Liver (tissue), 3 donors: ENCODE results near the gene FKBP1B.

ENCODE experiments used
- ATF3 ChIP-seq: IDR thresholded peaks from 2 replicates; pipeline ENCODE4 v1.6.1; 2016; ENCODE audit warnings: antibody characterized with exemption
- FOXA1 ChIP-seq: IDR thresholded peaks from 2 replicates; pipeline ENCODE4 v1.6.1; 2016; ENCODE audit warnings: antibody characterized with exemption
- FOXA2 ChIP-seq: IDR thresholded peaks from 2 replicates; pipeline ENCODE4 v1.6.1; 2016; ENCODE audit warnings: antibody characterized with exemption
- RAD21 ChIP-seq, 2 donors: IDR thresholded peaks; 2 replicates each; pipeline ENCODE4 v1.6.1; 2016; ENCODE audit warnings: antibody characterized with exemption in 2 of 2, mild to moderate bottlenecking in 2 of 2
- REST ChIP-seq: IDR thresholded peaks from 2 replicates; pipeline ENCODE4 v1.6.1; 2016; ENCODE audit warnings: antibody characterized with exemption, mild to moderate bottlenecking
- SP1 ChIP-seq: IDR thresholded peaks from 2 replicates; pipeline ENCODE4 v1.6.1; 2018; ENCODE audit warnings: antibody characterized with exemption, mild to moderate bottlenecking
- TAF1 ChIP-seq: conservative IDR thresholded peaks from 2 replicates; pipeline ENCODE4 v1.6.1; 2016; ENCODE audit warnings: antibody characterized with exemption, mild to moderate bottlenecking
- YY1 ChIP-seq: IDR thresholded peaks from 2 replicates; pipeline ENCODE4 v1.6.1; 2016; ENCODE audit warnings: antibody characterized with exemption, mild to moderate bottlenecking
- TF ChIP-seq, protein P1 (sequence below): fragments of 150-350 bp; IDR thresholded peaks from 2 replicates; pipeline ENCODE4 v1.5.1; 2017; ENCODE audit warnings: improper control_type of control experiment, low read depth, low read length; ENCODE audit not compliant: missing input control
- donor health status: healthy.
- donor health status: healthy.

DNA sequence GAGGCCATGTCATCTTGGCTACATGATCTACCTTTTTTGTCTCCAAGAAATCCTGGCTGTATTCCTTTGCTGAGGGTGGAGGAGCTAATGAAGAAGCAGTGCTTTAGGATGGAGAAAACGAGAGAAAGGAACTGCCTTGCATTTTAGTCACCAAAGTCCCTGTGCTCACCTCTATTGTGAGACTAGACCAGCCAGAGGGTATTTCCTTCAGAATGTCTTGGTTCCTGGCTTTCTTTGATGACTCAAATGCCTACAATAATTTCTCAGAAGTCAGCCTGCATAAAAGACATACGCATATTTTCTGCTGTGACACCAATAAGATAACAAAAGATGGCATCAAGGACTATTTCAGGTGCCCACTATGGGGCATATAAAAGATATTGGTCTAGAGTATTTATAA lies 15.8 kb downstream of the FKBP1B start:
- TF ChIP-seq, protein P1, sequence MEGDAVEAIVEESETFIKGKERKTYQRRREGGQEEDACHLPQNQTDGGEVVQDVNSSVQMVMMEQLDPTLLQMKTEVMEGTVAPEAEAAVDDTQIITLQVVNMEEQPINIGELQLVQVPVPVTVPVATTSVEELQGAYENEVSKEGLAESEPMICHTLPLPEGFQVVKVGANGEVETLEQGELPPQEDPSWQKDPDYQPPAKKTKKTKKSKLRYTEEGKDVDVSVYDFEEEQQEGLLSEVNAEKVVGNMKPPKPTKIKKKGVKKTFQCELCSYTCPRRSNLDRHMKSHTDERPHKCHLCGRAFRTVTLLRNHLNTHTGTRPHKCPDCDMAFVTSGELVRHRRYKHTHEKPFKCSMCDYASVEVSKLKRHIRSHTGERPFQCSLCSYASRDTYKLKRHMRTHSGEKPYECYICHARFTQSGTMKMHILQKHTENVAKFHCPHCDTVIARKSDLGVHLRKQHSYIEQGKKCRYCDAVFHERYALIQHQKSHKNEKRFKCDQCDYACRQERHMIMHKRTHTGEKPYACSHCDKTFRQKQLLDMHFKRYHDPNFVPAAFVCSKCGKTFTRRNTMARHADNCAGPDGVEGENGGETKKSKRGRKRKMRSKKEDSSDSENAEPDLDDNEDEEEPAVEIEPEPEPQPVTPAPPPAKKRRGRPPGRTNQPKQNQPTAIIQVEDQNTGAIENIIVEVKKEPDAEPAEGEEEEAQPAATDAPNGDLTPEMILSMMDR: no peak
- TF ChIP-seq FOXA2 (no peak), RAD21 (IDR thresholded peaks at IDR 0.05) (no peak), SP1 (no peak), REST (no peak), FOXA1 (no peak), TAF1 (no peak), ATF3 (no peak), YY1 (no peak)
